DND-41 (cell line): Measurements from ENCODE around the gene ITGA7.

Experiments used
- CTCF ChIP-seq: IDR thresholded peaks from 2 replicates; pipeline ENCODE4 v1.5.1; 2012; ENCODE audit warnings: borderline replicate concordance, low read length, moderate library complexity, mild to moderate bottlenecking; ENCODE audit not compliant: poor library complexity, severe bottlenecking; ENCODE audit errors: extremely low read depth
- EZH2 ChIP-seq: IDR thresholded peaks from 3 replicates; pipeline ENCODE4 v1.6.1; 2012; ENCODE audit warnings: borderline replicate concordance, low read depth, mild to moderate bottlenecking, moderate library complexity, low read length, inconsistent platforms; ENCODE audit not compliant: severe bottlenecking

- TF ChIP-seq CTCF, result no peak
- TF ChIP-seq EZH2, result no peak
These were observed 29.9 kb upstream of the ITGA7 start for GRCh38 chr12:55737581-55738122.
